Fibroblast of skin of right biceps (primary cell): Measurements from ENCODE around the gene TAF1C.
"Not testable (repeated sequence)": the region's sequence is repeated elsewhere in the genome, so short reads cannot be mapped to it uniquely, and the experiment has no call there.

Experiments used
- DNase-seq: peaks from one replicate; pipeline ENCODE4 v3.0.0-alpha.2; 2013

TAF1C gene

GRCh38 chr16:84209989-84210388 lies 23.1 kb upstream of the TAF1C start:
- DNase-seq = no peak

GRCh38 chr16:84207879-84208278 lies 21.0 kb upstream of the TAF1C start:
- DNase-seq = no peak

GRCh38 chr16:84207251-84207650 lies 20.4 kb upstream of the TAF1C start:
- no peak for DNase-seq

- no peak for DNase-seq
These were observed 19.3 kb upstream of the TAF1C start for GRCh38 chr16:84205976-84206691.

GRCh38 chr16:84205123-84205522 lies 18.3 kb upstream of the TAF1C start:
- not testable (repeated sequence) for DNase-seq

- DNase-seq = not testable (repeated sequence)
These were observed 17.7 kb upstream of the TAF1C start for GRCh38 chr16:84204551-84204950.

- DNase-seq = no peak
These were observed 13.0 kb upstream of the TAF1C start for GRCh38 chr16:84199861-84200260.

GRCh38 chr16:84199097-84199496 lies 12.2 kb upstream of the TAF1C start:
- DNase-seq = no peak

GRCh38 chr16:84198401-84198800 lies 11.5 kb upstream of the TAF1C start:
- DNase-seq = peak; percentile 51

- DNase-seq = no peak
These were observed 10.7 kb upstream of the TAF1C start for GRCh38 chr16:84197466-84198128.

GRCh38 chr16:84196727-84197394 lies 10.0 kb upstream of the TAF1C start:
- no peak for DNase-seq

- DNase-seq = no peak
These were observed 9.2 kb upstream of the TAF1C start for GRCh38 chr16:84196101-84196500.

- no peak for DNase-seq
These were observed 8.6 kb upstream of the TAF1C start for GRCh38 chr16:84195201-84196093.

- no peak for DNase-seq
These were observed 7.8 kb upstream of the TAF1C start for GRCh38 chr16:84194470-84195200.

GRCh38 chr16:84194018-84194417 lies 7.2 kb upstream of the TAF1C start:
- no peak for DNase-seq

GRCh38 chr16:84193480-84193879 lies 6.6 kb upstream of the TAF1C start:
- no peak for DNase-seq

GRCh38 chr16:84191466-84191865 lies 4.6 kb upstream of the TAF1C start:
- no peak for DNase-seq

GRCh38 chr16:84190731-84191388 lies 4.0 kb upstream of the TAF1C start, which contains the start of gene ADAD2:
TSS of gene ADAD2 (plus strand) at chr16:84191157. CDS start at chr16:84191231, 74 bp downstream.
- peak; percentile 21 for DNase-seq

- no peak for DNase-seq
These were observed 2.1 kb downstream of the TAF1C start for GRCh38 chr16:84184775-84185174.

- no peak for DNase-seq
These were observed 2.8 kb downstream of the TAF1C start for GRCh38 chr16:84183911-84184591.

GRCh38 chr16:84183572-84183875 lies 3.3 kb downstream of the TAF1C start:
- no peak for DNase-seq
